ENCODE data around the gene C1orf210. TPM values are rescaled to one million over a fixed set of nuclear protein-coding genes. Genes with fewer than 3 reads are reported as not detected.

C1orf210 gene
- polyA plus RNA-seq, 3 donors, result 24.0 to 30.7 (median 28.4) TPM

Other genes with a start within 250 kb of the C1orf210 start
- 10 to 100 TPM; 76.3 to 81.9 (median 79.5) TPM for gene EBNA1BP2, start 113.3 kb downstream of the C1orf210 start, polyA plus RNA-seq (ENCODE audit: insufficient read length in 3 of 3)
- gene CFAP57, start 113.3 kb downstream of the C1orf210 start, polyA plus RNA-seq (ENCODE audit: insufficient read length in 3 of 3), result 1 to 10 TPM; 2.6 to 5.9 (median 4.7) TPM
- 10 to 100 TPM; 16.4 to 16.9 (median 16.6) TPM for gene TMEM125, start 15.6 kb downstream of the C1orf210 start, polyA plus RNA-seq (ENCODE audit: insufficient read length in 3 of 3)
- gene TIE1, start 15.4 kb upstream of the C1orf210 start, polyA plus RNA-seq (ENCODE audit: insufficient read length in 3 of 3), result 10 to 100 TPM; 52.1 to 63.4 (median 53.6) TPM
- under 1 TPM; 0.42 to 0.78 (median 0.65) TPM for gene MPL, start 52.2 kb upstream of the C1orf210 start, polyA plus RNA-seq (ENCODE audit: insufficient read length in 3 of 3)
- gene CDC20, start 73.4 kb upstream of the C1orf210 start, polyA plus RNA-seq (ENCODE audit: insufficient read length in 3 of 3), result 10 to 100 TPM; 36.9 to 49.9 (median 44.3) TPM
- gene ELOVL1, start 82.4 kb upstream of the C1orf210 start, polyA plus RNA-seq (ENCODE audit: insufficient read length in 3 of 3), result 10 to 100 TPM; 85.4 to 92.0 (median 88.8) TPM
- 10 to 100 TPM; 39.3 to 44.6 (median 42.2) TPM for gene MED8, start 104.2 kb upstream of the C1orf210 start, polyA plus RNA-seq (ENCODE audit: insufficient read length in 3 of 3)
- 10 to 100 TPM; 21.4 to 34.7 (median 33.0) TPM for gene SZT2, start 104.3 kb upstream of the C1orf210 start, polyA plus RNA-seq (ENCODE audit: insufficient read length in 3 of 3)
- 10 to 100 TPM; 39.8 to 49.5 (median 43.6) TPM for gene HYI, start 168.3 kb upstream of the C1orf210 start, polyA plus RNA-seq (ENCODE audit: insufficient read length in 3 of 3)
- gene PTPRF, start 245.3 kb upstream of the C1orf210 start, polyA plus RNA-seq (ENCODE audit: insufficient read length in 3 of 3), result 100 to 1,000 TPM; 228 to 244 (median 233) TPM

Data from renal pelvis (tissue), 3 donors.